Gastroesophageal sphincter (tissue), 3 donors: Measurements from ENCODE around the gene RPTOR.

Experiments used
- POLR2A ChIP-seq, 2 donors: fragments of 450-650 bp; IDR thresholded peaks; one replicate each; pipeline ENCODE4 v1.6.1; 2017; ENCODE audit warnings: antibody characterized with exemption in 2 of 2, mild to moderate bottlenecking in 2 of 2, moderate library complexity in 1 of 2
- POLR2AphosphoS5 ChIP-seq: sonication (generic); formaldehyde crosslinking; IDR thresholded peaks from one replicate; pipeline ENCODE4 v1.6.1; 2017; ENCODE audit warnings: antibody characterized with exemption
- TF ChIP-seq, protein P1 (sequence below), 4 experiments: fragments of 200-600 bp in 2 of 4; fragments of 450-650 bp in 2 of 4; sonication (generic) in 1 of 4; IDR thresholded peaks; one replicate each; pipeline ENCODE4 v1.5.1; 2017 to 2019; ENCODE audit warnings: antibody characterized with exemption in 4 of 4, mild to moderate bottlenecking in 2 of 4, moderate library complexity in 2 of 4

DNA sequence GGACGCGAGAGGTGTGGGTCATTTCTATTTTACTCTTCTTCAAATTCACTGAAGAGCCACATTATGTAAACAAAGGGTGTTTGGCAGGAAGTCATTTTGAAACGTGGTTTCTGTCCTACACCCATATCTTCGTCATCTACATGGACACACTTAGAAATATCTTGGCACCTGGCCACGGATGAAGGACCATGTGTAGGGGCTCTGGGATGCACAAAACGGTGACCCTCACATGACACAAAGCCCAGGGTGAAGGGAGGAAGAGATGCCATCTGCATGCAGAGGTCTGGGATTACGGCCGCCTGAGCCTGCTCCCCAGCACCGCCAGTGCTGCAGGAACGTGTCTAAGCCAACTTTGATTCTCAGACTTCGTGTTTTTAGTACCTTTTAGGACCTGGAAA lies 316.8 kb downstream of the RPTOR start:
- TF ChIP-seq, protein P1, sequence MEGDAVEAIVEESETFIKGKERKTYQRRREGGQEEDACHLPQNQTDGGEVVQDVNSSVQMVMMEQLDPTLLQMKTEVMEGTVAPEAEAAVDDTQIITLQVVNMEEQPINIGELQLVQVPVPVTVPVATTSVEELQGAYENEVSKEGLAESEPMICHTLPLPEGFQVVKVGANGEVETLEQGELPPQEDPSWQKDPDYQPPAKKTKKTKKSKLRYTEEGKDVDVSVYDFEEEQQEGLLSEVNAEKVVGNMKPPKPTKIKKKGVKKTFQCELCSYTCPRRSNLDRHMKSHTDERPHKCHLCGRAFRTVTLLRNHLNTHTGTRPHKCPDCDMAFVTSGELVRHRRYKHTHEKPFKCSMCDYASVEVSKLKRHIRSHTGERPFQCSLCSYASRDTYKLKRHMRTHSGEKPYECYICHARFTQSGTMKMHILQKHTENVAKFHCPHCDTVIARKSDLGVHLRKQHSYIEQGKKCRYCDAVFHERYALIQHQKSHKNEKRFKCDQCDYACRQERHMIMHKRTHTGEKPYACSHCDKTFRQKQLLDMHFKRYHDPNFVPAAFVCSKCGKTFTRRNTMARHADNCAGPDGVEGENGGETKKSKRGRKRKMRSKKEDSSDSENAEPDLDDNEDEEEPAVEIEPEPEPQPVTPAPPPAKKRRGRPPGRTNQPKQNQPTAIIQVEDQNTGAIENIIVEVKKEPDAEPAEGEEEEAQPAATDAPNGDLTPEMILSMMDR (IDR thresholded peaks at IDR 0.05) = no peak
- TF ChIP-seq POLR2A (IDR thresholded peaks at IDR 0.05) (no peak), POLR2AphosphoS5 (no peak)
